Stomach (tissue), 4 donors: ENCODE data around the gene SPAG7.

Experiments
- EP300 ChIP-seq: sonication (generic); formaldehyde crosslinking; IDR thresholded peaks from one replicate; pipeline ENCODE4 v1.6.1; 2017; ENCODE audit warnings: antibody characterized with exemption
- TF ChIP-seq, protein P1 (sequence below), 7 experiments: fragments of 450-650 bp in 4 of 7; fragments of 200-600 bp in 3 of 7; sonication (generic) in 3 of 7; IDR thresholded peaks; one replicate each; pipeline ENCODE4 v1.5.1; 2016 to 2019; ENCODE audit warnings: antibody characterized with exemption in 7 of 7, control low read depth in 2 of 7, mild to moderate bottlenecking in 1 of 7

DNA sequence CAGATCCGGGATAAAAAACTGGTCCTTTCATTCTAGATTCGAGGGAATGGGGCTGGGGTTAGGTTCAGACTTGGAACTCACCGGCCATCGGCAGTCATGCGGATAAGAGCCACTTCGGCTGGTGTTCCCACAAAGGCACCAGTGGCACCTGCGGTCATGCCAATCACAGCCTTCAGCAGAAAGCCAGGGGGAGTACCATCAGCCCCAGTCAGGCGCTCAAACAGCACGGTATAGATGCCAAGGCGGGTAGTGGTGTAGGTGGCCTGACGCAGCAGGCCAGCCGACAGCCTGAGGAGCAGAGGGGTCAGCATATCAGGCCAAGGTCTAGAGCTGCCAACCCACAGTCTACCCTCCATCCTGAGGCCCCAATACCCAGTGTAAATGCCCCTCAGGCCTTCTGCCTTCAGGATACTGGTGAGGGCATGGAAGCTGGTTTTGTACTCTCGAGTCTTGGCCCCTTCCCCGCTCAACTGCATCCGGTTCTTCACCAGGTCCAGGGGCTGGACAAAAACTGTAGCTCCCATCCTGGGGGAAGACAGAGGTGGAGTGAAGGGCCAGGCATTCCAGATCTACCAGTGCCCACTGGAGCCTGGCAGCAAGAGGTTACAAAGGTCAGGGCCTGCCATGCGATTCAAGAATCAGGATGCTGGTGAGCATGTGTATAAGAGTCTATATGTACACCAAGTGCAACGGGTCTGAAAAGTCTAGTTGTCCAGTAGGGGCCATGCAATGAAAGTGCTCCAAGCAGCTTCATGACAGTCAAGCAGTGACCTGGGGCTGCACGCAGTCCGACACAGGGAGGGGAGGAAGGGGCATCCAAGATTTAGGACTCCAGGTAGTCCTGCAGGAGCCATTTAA, 28.7 kb downstream of the SPAG7 start:
- TF ChIP-seq, protein P1, sequence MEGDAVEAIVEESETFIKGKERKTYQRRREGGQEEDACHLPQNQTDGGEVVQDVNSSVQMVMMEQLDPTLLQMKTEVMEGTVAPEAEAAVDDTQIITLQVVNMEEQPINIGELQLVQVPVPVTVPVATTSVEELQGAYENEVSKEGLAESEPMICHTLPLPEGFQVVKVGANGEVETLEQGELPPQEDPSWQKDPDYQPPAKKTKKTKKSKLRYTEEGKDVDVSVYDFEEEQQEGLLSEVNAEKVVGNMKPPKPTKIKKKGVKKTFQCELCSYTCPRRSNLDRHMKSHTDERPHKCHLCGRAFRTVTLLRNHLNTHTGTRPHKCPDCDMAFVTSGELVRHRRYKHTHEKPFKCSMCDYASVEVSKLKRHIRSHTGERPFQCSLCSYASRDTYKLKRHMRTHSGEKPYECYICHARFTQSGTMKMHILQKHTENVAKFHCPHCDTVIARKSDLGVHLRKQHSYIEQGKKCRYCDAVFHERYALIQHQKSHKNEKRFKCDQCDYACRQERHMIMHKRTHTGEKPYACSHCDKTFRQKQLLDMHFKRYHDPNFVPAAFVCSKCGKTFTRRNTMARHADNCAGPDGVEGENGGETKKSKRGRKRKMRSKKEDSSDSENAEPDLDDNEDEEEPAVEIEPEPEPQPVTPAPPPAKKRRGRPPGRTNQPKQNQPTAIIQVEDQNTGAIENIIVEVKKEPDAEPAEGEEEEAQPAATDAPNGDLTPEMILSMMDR (IDR thresholded peaks at IDR 0.05): no peak
- no peak for TF ChIP-seq EP300
